GM18508 (cell line): ENCODE data around the gene OR2T3.
A peak's percentile ranks its signal among the peaks of the same experiment; 100 is the strongest.
"Not testable (repeated sequence)": the region's sequence is repeated elsewhere in the genome, so short reads cannot be mapped to it uniquely, and the experiment has no call there.

ENCODE experiments used
- ATAC-seq: cut with Tn5 transposase; IDR thresholded peaks from one replicate; pipeline ENCODE4 v1.9.1; 2021; ENCODE audit warnings: moderate number of reproducible peaks; ENCODE audit not compliant: insufficient read depth, unreplicated experiment

OR2T3 gene

GRCh38 chr1:248459117-248459516, 14.0 kb upstream of the OR2T3 start:
- ATAC-seq, result not testable (repeated sequence)

- ATAC-seq, result no peak
Observed at GRCh38 chr1:248471154-248471553, 2.0 kb upstream of the OR2T3 start.

GRCh38 chr1:248472111-248472510, 1.0 kb upstream of the OR2T3 start:
- ATAC-seq, result not testable (repeated sequence)

GRCh38 chr1:248475660-248476059, 2.5 kb downstream of the OR2T3 start:
- peak; percentile 75 for ATAC-seq

GRCh38 chr1:248481686-248482579, 8.8 kb downstream of the OR2T3 start:
- peak; percentile 79 for ATAC-seq

- ATAC-seq, result not testable (repeated sequence)
Observed at GRCh38 chr1:248488289-248488688, 15.1 kb downstream of the OR2T3 start, which contains the start of gene OR2T5. OR2T5 (plus strand) TSS chr1:248488589; CDS start chr1:248488589, 0 bp downstream.

- ATAC-seq, result not testable (repeated sequence)
Observed at GRCh38 chr1:248496661-248497060, 23.5 kb downstream of the OR2T3 start.

GRCh38 chr1:248500305-248501035, 27.3 kb downstream of the OR2T3 start:
- ATAC-seq, result not testable (repeated sequence)

GRCh38 chr1:248507773-248508172, 34.6 kb downstream of the OR2T3 start, which contains the start of gene OR2G6:
OR2G6 (plus strand) TSS chr1:248508073; CDS start chr1:248521647, 13,574 bp downstream.
- not testable (repeated sequence) for ATAC-seq

GRCh38 chr1:248510217-248510616, 37.1 kb downstream of the OR2T3 start:
- ATAC-seq, result not testable (repeated sequence)

GRCh38 chr1:248521856-248522255, 48.7 kb downstream of the OR2T3 start:
- ATAC-seq, result no peak
